GM23338 (cell line): ENCODE data around the gene GALNT5. TPM values are rescaled to one million over a fixed set of nuclear protein-coding genes. Genes with fewer than 3 reads are reported as not detected.

Experiments
- ATAC-seq: fragments of 200-7000 bp; cut with Tn5 transposase; 3 replicates; pipeline ENCODE4 v1.9.1; 2020
- DNase-seq: peaks from one replicate; pipeline ENCODE4 v3.0.0-alpha.2; 2015; ENCODE audit warnings: low spot score
- H2AFZ ChIP-seq: fragments of 200-600 bp; sonication (generic); 2 replicates; pipeline ENCODE4 v1.8.0; 2016; ENCODE audit warnings: antibody characterized with exemption, mild to moderate bottlenecking, moderate library complexity
- H3F3A ChIP-seq: fragments of 200-600 bp; sonication (generic); replicated peaks from 2 replicates; pipeline ENCODE4 v1.8.0; 2017; ENCODE audit warnings: antibody characterized with exemption, mixed run types, low read depth
- H3K27ac ChIP-seq: fragments of 200-600 bp; sonication (generic); 2 replicates; pipeline ENCODE4 v1.6.1; 2016; ENCODE audit warnings: low read depth
- H3K27me3 ChIP-seq: fragments of 200-600 bp; sonication (generic); 2 replicates; pipeline ENCODE4 v1.8.0; 2016; ENCODE audit warnings: mild to moderate bottlenecking, mixed run types, moderate library complexity; ENCODE audit not compliant: insufficient read depth
- H3K36me3 ChIP-seq: fragments of 200-600 bp; sonication (generic); 2 replicates; pipeline ENCODE4 v1.8.0; 2016; ENCODE audit warnings: mild to moderate bottlenecking; ENCODE audit not compliant: insufficient read depth
- H3K4me1 ChIP-seq: fragments of 200-600 bp; sonication (generic); 2 replicates; pipeline ENCODE4 v1.8.0; 2016; ENCODE audit warnings: mild to moderate bottlenecking, moderate library complexity; ENCODE audit not compliant: insufficient read depth
- H3K4me2 ChIP-seq: fragments of 200-600 bp; sonication (generic); 2 replicates; pipeline ENCODE4 v1.7.1; 2017; ENCODE audit warnings: mixed run types
- H3K4me3 ChIP-seq: fragments of 200-600 bp; sonication (generic); 2 replicates; pipeline ENCODE4 v1.6.1; 2016; ENCODE audit warnings: mixed run types
- H3K79me2 ChIP-seq: fragments of 200-600 bp; sonication (generic); replicated peaks from 2 replicates; pipeline ENCODE4 v1.8.0; 2017; ENCODE audit warnings: mild to moderate bottlenecking; ENCODE audit not compliant: insufficient read depth
- H3K9me2 ChIP-seq: fragments of 200-600 bp; sonication (generic); 2 replicates; pipeline ENCODE4 v1.8.0; 2017; ENCODE audit not compliant: insufficient read depth
- H4K20me1 ChIP-seq: fragments of 200-600 bp; sonication (generic); replicated peaks from 2 replicates; pipeline ENCODE4 v1.8.0; 2017; ENCODE audit warnings: mild to moderate bottlenecking; ENCODE audit not compliant: insufficient read depth
- H3K27ac Mint-ChIP-seq: 2 replicates; pipeline ENCODE4 v1.8.0; 2020; ENCODE audit warnings: inconsistent platforms, mild to moderate bottlenecking, moderate library complexity, mixed read lengths
- H3K27me3 Mint-ChIP-seq: 3 replicates; pipeline ENCODE4 v1.8.0; 2022; ENCODE audit warnings: low read depth, mild to moderate bottlenecking, moderate library complexity, mixed read lengths, inconsistent platforms; ENCODE audit not compliant: insufficient read depth, poor library complexity
- H3K36me3 Mint-ChIP-seq: 3 replicates; pipeline ENCODE4 v1.8.0; 2021; ENCODE audit warnings: low read depth, mild to moderate bottlenecking, inconsistent platforms, moderate library complexity, mixed read lengths
- H3K4me1 Mint-ChIP-seq: 3 replicates; pipeline ENCODE4 v1.8.0; 2020; ENCODE audit warnings: mild to moderate bottlenecking, inconsistent platforms, mixed read lengths
- H3K4me3 Mint-ChIP-seq: 3 replicates; pipeline ENCODE4 v1.8.0; 2021; ENCODE audit warnings: moderate library complexity, mild to moderate bottlenecking, inconsistent platforms, mixed read lengths
- H3K9me3 Mint-ChIP-seq: 3 replicates; pipeline ENCODE4 v1.8.0; 2020; ENCODE audit warnings: moderate library complexity, mild to moderate bottlenecking, inconsistent platforms, mixed read lengths
- ETS1 ChIP-seq: IDR thresholded peaks from 2 replicates; pipeline ENCODE4 v1.6.1; 2016; ENCODE audit warnings: antibody characterized with exemption
- EZH2 ChIP-seq: fragments of 200-600 bp; sonication (generic); IDR thresholded peaks from one replicate; pipeline ENCODE4 v1.8.0; 2017; ENCODE audit warnings: antibody characterized with exemption, mild to moderate bottlenecking, low read depth; ENCODE audit not compliant: unreplicated experiment
- EZH2phosphoT487 ChIP-seq: fragments of 200-600 bp; sonication (generic); IDR thresholded peaks from one replicate; pipeline ENCODE4 v1.8.1; 2018; ENCODE audit warnings: antibody characterized with exemption; ENCODE audit not compliant: unreplicated experiment
- JUNB ChIP-seq: IDR thresholded peaks from one replicate; pipeline ENCODE4 v1.6.1; 2016; ENCODE audit warnings: antibody characterized with exemption; ENCODE audit not compliant: unreplicated experiment
- POLR2AphosphoS5 ChIP-seq: IDR thresholded peaks from 2 replicates; pipeline ENCODE4 v1.6.1; 2016; ENCODE audit warnings: antibody characterized with exemption, low read depth
- REST ChIP-seq: IDR thresholded peaks from one replicate; pipeline ENCODE4 v1.6.1; 2018; ENCODE audit warnings: antibody characterized with exemption; ENCODE audit not compliant: unreplicated experiment
- STAT1 ChIP-seq: IDR thresholded peaks from one replicate; pipeline ENCODE4 v1.6.1; 2016; ENCODE audit warnings: antibody characterized with exemption; ENCODE audit not compliant: unreplicated experiment
- ZNF114 ChIP-seq: fragments of 250-450 bp; sonication (Bioruptor Pico); IDR thresholded peaks from 2 replicates; pipeline ENCODE4 v1.5.0; 2020; ENCODE audit warnings: mild to moderate bottlenecking, moderate library complexity
- ZNF462 ChIP-seq: fragments of 250-450 bp; sonication (Bioruptor Pico); IDR thresholded peaks from 2 replicates; pipeline ENCODE4 v1.5.0; 2020; ENCODE audit warnings: mild to moderate bottlenecking, moderate library complexity
- polyA plus RNA-seq: library from polyadenylated mRNA; unstranded; fragments of >200 nt; fragmentation: Nextera tagmentation; extraction: Ambion mirVana; gene quantifications from 2 replicates; pipeline ENCODE4 v1.2.1, GENCODE V29; 2016
- total RNA-seq: library from RNA; depleted of rRNA; stranded (reverse); fragments of >200 nt; shearing (Covaris generic); gene quantifications from 2 replicates; pipeline ENCODE4 v1.2.3, GENCODE V29; 2014
- TF ChIP-seq, protein P1 (sequence below), 2 experiments: fragments of 200-600 bp in 1 of 2; sonication (generic) in 1 of 2; conservative IDR thresholded peaks; 2 replicates each; pipeline versions ENCODE4 v1.5.1 to v1.6.1; 2016 to 2017; ENCODE audit warnings: antibody characterized with exemption in 2 of 2, low read depth in 2 of 2, mild to moderate bottlenecking in 2 of 2, moderate library complexity in 1 of 2

GALNT5 gene
- total and polyA plus RNA-seq, 2 experiments from 2014 or later: 0.05 to 0.14 TPM

DNA sequence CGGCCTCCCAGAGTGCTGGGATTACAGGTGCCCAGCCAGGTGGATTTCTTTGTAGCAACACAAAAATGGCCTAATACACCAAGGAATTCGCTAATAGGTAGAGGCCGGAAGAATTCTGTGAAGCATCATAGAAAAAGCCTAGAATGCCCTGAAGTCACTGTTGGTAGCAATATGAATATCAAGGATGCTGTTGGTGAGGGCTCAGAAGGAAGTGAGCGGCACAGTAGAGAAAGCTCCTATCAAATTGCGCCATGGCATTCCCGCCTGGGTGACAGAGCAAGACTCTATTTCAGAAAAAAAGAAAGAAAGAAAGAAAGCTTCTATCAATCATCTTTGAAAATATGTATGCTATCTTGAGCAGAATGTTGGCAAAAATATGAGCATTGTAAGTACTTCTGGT, 23.8 kb downstream of the GALNT5 start:
- Histone ChIP-seq H3K4me2 (no peak overlapping the region), H4K20me1 (no peaks in the 10 kb centered on the region), H3K79me2 (no peaks in the 10 kb centered on the region), H3K27me3 (no peaks in the 10 kb centered on the region), H3K4me1 (no peaks in the 10 kb centered on the region), H3K36me3 (no peaks in the 10 kb centered on the region), H3K27ac (no peak overlapping the region), H3F3A (no peaks in the 10 kb centered on the region), H3K9me2 (no peaks in the 10 kb centered on the region), H3K4me3 (no peak overlapping the region), H2AFZ (no peak overlapping the region)
- Mint-ChIP-seq H3K9me3 (peaks cover 4% of the 10 kb centered on the region), H3K4me1 (no peaks in the 10 kb centered on the region), H3K4me3 (no peak overlapping the region), H3K27me3 (no peaks in the 10 kb centered on the region), H3K27ac (no peak overlapping the region), H3K36me3 (no peaks in the 10 kb centered on the region; the same call in 2 of the 3 replicates)
- no peak for TF ChIP-seq ZNF114 (CRISPR knock-in tag)
- no peak for TF ChIP-seq JUNB
- ATAC-seq: no peak
- DNase-seq: no peak

DNA sequence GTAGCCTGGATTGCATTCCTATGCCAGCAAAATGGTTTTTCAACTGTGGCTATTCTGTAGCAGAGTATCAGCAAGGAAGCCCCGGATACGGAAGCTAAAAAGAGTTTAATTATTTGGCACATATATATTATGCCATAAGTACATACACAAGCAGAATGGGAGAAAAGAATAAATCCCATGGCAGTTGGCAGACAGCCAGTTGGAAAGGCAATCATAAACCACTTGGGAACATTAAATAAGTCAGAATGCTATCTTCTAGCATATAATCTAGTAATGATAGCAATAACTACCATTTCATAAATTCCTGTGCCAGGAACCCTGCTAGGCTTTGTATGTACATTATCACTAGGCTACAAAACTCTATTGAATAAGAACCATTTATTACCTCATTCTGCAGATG, 26.0 kb downstream of the GALNT5 start:
- Mint-ChIP-seq H3K36me3 (no peaks in the 10 kb centered on the region; the same call in 2 of the 3 replicates), H3K9me3 (peaks cover 4% of the 10 kb centered on the region), H3K27me3 (no peaks in the 10 kb centered on the region), H3K27ac (no peak overlapping the region), H3K4me3 (no peak overlapping the region), H3K4me1 (no peaks in the 10 kb centered on the region)
- H3K4me2 ChIP-seq: no peak overlapping the region
- no peaks in the 10 kb centered on the region for H3F3A ChIP-seq
- no peak overlapping the region for H3K4me3 ChIP-seq
- no peak overlapping the region for H3K27ac ChIP-seq
- no peaks in the 10 kb centered on the region for H3K27me3 ChIP-seq
- DNase-seq (no peak), ATAC-seq (no peak)
- H3K36me3 ChIP-seq: no peaks in the 10 kb centered on the region
- H3K9me2 ChIP-seq: no peaks in the 10 kb centered on the region
- no peak overlapping the region for H2AFZ ChIP-seq
- no peaks in the 10 kb centered on the region for H3K79me2 ChIP-seq
- no peaks in the 10 kb centered on the region for H3K4me1 ChIP-seq
- no peaks in the 10 kb centered on the region for H4K20me1 ChIP-seq
- no peak for TF ChIP-seq EZH2
- no peak for TF ChIP-seq JUNB
- TF ChIP-seq STAT1: no peak
- TF ChIP-seq, protein P1, sequence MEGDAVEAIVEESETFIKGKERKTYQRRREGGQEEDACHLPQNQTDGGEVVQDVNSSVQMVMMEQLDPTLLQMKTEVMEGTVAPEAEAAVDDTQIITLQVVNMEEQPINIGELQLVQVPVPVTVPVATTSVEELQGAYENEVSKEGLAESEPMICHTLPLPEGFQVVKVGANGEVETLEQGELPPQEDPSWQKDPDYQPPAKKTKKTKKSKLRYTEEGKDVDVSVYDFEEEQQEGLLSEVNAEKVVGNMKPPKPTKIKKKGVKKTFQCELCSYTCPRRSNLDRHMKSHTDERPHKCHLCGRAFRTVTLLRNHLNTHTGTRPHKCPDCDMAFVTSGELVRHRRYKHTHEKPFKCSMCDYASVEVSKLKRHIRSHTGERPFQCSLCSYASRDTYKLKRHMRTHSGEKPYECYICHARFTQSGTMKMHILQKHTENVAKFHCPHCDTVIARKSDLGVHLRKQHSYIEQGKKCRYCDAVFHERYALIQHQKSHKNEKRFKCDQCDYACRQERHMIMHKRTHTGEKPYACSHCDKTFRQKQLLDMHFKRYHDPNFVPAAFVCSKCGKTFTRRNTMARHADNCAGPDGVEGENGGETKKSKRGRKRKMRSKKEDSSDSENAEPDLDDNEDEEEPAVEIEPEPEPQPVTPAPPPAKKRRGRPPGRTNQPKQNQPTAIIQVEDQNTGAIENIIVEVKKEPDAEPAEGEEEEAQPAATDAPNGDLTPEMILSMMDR (conservative IDR thresholded peaks at IDR 0.05; ENCODE audit: low read depth in 2 of 2): no peak
- TF ChIP-seq ZNF114 (CRISPR knock-in tag): no peak
- TF ChIP-seq EZH2phosphoT487: no peak
- no peak for TF ChIP-seq ETS1
- TF ChIP-seq REST: no peak
- no peak for TF ChIP-seq ZNF462 (CRISPR knock-in tag)
- TF ChIP-seq POLR2AphosphoS5: no peak
